Astrocyte of the spinal cord (primary cell): ENCODE data around the gene SOX1.

Experiments
- DNase-seq: peaks from one replicate; pipeline ENCODE4 v3.0.0; 2011; ENCODE audit warnings: low read depth, low spot score
- H3K4me3 ChIP-seq: 2 replicates; pipeline ENCODE4 v1.5.1; 2011; ENCODE audit warnings: low read depth, mild to moderate bottlenecking, low read length, moderate library complexity
- in situ Hi-C: cut with HindIII; loops from 2 replicates; pipeline ENCODE4 v1.10.0; 2017; ENCODE audit warnings: low sequenced_read_pairs
- TF ChIP-seq, protein P1 (sequence below): IDR thresholded peaks from 2 replicates; pipeline ENCODE4 v1.5.1; 2012; ENCODE audit warnings: low read depth, mild to moderate bottlenecking, low read length, inconsistent platforms

The SOX1 gene

DNA sequence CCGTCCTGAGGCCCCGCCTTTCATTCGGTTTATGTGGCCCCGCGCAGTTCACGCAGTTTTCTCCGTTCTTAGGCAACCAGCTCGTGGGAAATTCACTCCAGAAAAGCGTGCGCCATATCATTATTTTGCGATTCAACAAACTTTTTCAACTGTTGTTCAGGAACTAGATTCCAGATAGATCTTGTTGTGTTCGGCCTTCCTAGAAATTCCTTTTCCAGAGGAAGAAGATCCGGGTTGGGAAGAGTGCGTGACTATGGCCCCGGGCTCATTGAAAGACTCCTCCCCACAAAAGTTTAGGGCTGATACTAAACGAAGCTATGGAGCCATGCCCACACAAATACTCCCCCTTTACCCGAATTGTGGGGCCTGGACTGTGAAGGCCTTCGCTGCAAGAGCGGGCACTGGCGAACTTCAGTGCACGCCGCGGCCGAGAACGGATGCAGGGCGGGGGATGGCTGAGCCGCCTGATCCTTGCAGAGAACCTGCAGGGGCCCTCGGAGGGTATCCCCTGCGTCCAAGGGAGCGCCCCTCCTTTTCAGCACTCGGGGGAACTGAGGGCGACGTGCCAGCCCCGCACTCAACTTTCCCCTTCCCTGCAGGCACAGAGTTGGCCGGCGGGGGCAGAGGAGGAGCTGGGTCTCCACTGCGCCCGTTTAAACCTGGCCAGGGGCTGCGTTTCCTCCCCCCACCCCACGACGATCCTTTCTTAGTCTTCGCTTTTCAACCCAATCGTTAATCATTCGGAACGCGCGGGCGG is 904 bp upstream of the SOX1 start:
- in situ Hi-C loops = no loop called here
- no peak for DNase-seq
- H3K4me3 ChIP-seq = peak overlapping the region; percentile 20
- TF ChIP-seq, protein P1, sequence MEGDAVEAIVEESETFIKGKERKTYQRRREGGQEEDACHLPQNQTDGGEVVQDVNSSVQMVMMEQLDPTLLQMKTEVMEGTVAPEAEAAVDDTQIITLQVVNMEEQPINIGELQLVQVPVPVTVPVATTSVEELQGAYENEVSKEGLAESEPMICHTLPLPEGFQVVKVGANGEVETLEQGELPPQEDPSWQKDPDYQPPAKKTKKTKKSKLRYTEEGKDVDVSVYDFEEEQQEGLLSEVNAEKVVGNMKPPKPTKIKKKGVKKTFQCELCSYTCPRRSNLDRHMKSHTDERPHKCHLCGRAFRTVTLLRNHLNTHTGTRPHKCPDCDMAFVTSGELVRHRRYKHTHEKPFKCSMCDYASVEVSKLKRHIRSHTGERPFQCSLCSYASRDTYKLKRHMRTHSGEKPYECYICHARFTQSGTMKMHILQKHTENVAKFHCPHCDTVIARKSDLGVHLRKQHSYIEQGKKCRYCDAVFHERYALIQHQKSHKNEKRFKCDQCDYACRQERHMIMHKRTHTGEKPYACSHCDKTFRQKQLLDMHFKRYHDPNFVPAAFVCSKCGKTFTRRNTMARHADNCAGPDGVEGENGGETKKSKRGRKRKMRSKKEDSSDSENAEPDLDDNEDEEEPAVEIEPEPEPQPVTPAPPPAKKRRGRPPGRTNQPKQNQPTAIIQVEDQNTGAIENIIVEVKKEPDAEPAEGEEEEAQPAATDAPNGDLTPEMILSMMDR = no peak

DNA sequence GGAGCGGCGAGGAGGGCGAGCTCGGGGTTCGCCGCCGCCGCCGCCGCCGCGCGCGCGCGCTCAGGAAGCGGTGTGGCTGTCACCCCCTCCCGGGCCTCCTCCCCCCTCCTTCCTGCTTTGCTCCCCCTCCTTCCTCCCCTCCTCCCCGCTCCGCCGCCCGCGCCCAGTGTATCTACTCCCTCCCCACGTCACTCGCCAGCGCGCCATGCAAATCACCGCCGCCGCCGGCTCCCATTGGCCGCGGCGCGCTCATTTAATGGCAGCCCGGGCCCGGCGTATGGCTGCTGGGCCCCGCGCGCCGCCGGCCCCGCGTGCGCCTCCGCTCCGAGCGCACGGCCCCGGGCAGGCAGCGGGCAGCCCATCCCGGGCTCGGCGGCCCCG is 335 bp upstream of the SOX1 start:
- no peak overlapping the region for H3K4me3 ChIP-seq
- TF ChIP-seq, protein P1 = no peak
- in situ Hi-C loops = no loop called here
- DNase-seq = peak; percentile 58

DNA sequence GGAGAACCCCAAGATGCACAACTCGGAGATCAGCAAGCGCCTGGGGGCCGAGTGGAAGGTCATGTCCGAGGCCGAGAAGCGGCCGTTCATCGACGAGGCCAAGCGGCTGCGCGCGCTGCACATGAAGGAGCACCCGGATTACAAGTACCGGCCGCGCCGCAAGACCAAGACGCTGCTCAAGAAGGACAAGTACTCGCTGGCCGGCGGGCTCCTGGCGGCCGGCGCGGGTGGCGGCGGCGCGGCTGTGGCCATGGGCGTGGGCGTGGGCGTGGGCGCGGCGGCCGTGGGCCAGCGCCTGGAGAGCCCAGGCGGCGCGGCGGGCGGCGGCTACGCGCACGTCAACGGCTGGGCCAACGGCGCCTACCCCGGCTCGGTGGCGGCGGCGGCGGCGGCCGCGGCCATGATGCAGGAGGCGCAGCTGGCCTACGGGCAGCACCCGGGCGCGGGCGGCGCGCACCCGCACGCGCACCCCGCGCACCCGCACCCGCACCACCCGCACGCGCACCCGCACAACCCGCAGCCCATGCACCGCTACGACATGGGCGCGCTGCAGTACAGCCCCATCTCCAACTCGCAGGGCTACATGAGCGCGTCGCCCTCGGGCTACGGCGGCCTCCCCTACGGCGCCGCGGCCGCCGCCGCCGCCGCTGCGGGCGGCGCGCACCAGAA is 1.1 kb downstream of the SOX1 start:
- no peak overlapping the region for H3K4me3 ChIP-seq
- DNase-seq = no peak
- in situ Hi-C loops = no loop called here
- TF ChIP-seq, protein P1 = no peak

DNA sequence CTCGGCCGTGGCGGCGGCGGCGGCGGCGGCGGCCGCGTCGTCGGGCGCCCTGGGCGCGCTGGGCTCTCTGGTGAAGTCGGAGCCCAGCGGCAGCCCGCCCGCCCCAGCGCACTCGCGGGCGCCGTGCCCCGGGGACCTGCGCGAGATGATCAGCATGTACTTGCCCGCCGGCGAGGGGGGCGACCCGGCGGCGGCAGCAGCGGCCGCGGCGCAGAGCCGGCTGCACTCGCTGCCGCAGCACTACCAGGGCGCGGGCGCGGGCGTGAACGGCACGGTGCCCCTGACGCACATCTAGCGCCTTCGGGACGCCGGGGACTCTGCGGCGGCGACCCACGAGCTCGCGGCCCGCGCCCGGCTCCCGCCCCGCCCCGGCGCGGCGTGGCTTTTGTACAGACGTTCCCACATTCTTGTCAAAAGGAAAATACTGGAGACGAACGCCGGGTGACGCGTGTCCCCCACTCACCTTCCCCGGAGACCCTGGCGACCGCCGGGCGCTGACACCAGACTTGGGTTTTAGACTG is 1.7 kb downstream of the SOX1 start:
- TF ChIP-seq, protein P1 = no peak
- H3K4me3 ChIP-seq = peak overlapping the region; percentile 17
- no peak for DNase-seq
- in situ Hi-C loops = no loop called here

DNA sequence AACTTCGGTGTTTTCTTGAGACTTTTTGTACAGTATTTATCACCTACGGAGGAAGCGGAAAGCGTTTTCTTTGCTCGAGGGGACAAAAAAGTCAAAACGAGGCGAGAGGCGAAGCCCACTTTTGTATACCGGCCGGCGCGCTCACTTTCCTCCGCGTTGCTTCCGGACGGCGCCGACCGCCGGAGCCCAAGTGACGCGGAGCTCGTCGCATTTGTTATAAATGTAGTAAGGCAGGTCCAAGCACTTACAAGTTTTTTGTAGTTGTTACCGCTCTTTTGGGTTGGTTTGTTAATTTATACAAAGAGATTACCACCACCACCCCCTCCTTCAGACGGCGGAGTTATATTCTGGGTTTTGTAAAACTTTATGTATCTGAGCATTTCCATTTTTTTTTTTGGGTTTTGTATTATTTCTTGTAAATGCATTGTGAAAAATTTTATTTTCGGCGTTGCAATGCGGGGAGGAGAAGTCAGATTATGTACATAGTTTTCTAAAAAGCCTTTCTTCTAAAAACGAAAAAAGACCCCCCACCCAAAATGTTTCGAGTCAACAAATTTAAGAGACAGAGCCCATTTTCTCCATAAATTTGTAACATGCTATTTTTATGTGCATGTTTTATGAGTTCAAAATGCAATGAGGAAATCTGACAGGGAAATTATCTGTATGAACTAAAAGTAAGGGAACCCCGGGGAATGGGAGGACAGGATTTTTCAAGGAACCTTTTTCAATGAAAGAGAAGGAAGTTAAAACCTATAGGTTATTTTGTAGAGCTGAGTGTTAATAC is 2.3 kb downstream of the SOX1 start:
- TF ChIP-seq, protein P1 = no peak
- no peak for DNase-seq
- H3K4me3 ChIP-seq = peak overlapping the region; percentile 17
- in situ Hi-C loops = no loop called here

DNA sequence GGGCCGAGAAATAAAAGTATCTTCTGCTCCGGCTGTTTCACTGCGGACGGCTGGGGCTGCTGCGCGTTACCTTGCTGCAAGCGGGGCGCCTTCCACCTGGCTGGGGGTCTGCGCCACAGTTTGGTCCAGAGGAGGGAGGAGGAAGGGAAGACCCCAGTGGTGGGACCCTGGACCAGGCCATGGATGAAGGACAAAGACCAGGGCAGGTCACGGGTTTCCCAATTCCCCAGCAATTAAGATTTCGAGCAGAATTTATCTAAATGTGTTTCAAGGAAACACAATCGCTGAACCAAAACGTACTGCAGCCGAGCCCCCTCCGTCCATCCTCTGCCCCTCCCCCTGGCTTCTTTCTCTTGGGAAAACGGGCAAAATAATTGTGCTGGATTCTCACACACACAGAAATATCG is 2.9 kb downstream of the SOX1 start:
- H3K4me3 ChIP-seq = no peak overlapping the region
- TF ChIP-seq, protein P1 = no peak
- no peak for DNase-seq
- in situ Hi-C loops = no loop called here
